C4-2B (cell line): ENCODE results near the gene LRRC26.

Experiments
- H3K27ac ChIP-seq: fragments of 450-650 bp; 2 replicates; pipeline ENCODE4 v1.5.1; 2017
- ZFX ChIP-seq: fragments of 450-650 bp; IDR thresholded peaks from 2 replicates; pipeline ENCODE4 v1.6.1; 2017
- TF ChIP-seq, protein P1 (sequence below): fragments of 450-650 bp; conservative IDR thresholded peaks from 2 replicates; pipeline ENCODE4 v1.5.1; 2017; ENCODE audit warnings: mild to moderate bottlenecking

Gene LRRC26

DNA sequence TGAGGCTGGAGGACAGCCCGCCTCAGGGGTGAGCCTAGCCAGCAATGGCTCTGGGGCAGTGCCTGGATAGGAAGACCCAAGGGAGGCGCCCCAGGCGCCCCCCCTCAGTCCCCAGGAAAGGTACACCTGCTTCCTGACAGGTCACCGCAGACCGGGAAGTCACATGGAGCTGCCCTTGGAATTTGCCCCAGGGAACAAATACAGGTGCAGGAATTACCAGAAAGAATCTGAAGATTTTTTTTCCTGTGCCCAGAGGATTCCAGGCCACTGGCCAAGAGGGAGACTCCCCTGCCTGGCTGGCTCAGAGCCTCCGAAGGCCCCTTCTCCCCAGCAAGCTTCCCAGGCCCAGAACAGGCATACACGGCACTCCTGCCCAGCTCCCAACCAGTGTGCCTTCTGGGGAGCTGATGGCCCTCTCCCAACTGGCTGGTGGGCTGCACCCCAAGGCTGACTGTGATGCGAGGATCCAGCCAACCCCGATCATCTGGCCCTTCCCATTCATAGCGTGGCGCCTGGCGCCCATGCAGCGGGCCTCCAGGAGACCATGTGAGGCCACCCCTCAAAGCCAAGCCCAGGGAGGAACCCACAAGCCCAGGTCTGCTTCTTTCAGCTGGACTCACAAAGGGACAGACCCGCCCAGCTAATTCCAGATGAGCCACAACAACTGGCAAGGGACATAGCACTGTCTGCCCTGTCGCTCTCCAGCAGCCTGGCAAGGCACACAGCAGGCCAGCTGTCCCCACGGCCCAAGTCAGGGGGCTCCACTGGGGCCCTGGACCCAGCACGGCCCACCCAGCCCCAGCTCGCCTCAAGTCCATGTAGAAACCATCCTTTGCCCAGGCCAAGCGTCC lies 28.4 kb upstream of the LRRC26 start:
- TF ChIP-seq, protein P1, sequence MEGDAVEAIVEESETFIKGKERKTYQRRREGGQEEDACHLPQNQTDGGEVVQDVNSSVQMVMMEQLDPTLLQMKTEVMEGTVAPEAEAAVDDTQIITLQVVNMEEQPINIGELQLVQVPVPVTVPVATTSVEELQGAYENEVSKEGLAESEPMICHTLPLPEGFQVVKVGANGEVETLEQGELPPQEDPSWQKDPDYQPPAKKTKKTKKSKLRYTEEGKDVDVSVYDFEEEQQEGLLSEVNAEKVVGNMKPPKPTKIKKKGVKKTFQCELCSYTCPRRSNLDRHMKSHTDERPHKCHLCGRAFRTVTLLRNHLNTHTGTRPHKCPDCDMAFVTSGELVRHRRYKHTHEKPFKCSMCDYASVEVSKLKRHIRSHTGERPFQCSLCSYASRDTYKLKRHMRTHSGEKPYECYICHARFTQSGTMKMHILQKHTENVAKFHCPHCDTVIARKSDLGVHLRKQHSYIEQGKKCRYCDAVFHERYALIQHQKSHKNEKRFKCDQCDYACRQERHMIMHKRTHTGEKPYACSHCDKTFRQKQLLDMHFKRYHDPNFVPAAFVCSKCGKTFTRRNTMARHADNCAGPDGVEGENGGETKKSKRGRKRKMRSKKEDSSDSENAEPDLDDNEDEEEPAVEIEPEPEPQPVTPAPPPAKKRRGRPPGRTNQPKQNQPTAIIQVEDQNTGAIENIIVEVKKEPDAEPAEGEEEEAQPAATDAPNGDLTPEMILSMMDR = no peak
- no peak for TF ChIP-seq ZFX
- H3K27ac ChIP-seq = peak overlapping the region; percentile 85

DNA sequence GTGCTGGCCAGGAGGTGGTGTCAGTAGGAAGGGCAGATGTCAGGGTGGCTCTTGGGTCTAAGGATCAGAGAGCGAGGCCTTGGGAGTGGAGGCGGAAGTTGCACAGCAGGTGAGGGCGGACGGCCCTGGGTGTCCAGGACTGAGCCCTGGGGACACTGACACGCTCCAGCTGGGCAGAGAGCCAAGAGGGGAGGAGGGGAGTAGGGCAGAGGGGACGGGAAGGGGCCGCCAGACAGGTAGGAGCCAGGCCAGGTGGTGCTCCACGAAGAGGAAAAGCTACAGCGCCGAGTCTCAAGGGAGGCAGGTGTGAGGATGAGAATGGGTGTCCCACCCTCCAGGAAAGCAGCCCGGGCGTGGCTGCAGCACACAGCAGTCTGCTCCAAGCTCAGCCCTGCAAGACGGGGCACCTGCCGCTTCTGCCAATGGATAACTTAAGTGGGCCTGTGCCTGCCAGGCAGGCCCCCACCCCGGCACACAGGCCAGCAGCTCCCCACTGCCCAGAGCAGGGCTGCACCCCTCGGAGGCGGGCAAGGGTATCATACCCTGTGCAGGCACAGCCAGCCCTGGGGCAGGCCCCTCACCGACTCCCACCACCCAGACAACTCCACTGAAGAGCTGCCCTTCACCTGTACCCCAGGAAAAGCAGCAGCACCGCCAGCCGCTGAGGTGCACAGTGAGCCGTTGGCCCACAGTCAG lies 25.8 kb upstream of the LRRC26 start:
- peak overlapping the region; percentile 85 for H3K27ac ChIP-seq
- TF ChIP-seq, protein P1 = no peak
- TF ChIP-seq ZFX = no peak

DNA sequence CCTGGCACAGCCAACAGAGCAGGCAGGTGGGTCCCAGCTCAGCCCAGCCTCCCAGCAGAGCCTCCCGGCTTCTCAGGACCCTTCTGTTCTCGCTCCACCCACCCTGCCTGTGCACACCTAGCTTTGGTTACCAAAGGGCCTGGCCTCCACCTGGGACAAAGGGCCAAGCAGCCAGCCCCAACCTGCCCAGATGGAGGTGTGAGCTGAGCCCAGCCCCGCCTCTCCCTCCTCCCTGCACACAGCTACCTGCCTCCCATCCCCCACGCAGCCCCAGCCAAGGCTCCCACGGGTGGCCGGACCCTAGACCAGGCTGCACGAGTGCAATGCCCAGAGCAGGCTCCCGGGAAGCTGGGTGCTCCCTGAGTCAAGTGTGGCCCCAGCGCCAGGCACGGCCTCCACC lies 25.1 kb upstream of the LRRC26 start:
- H3K27ac ChIP-seq = peak overlapping the region; percentile 85
- TF ChIP-seq, protein P1 = no peak
- TF ChIP-seq ZFX = no peak

DNA sequence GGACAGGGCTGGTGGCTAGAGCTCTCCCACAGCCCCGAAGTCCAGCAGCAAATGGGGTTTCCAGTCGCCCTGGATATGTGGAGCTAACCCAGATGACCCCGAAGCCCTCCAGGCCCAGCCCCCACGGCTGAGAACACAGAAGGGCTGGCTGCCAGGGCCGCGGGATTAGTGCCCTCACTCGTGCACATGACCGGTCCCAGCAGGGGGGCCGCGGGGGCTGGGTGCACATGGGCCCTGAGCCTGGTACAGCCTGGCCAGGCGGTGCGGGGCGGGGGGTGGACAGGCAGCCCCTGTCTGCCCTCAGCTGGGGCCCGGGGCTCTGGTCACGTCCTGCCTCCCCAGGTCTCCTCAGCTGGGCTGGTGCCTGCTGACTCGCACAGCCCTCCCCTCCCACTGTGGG lies 24.5 kb upstream of the LRRC26 start:
- no peak for TF ChIP-seq ZFX
- TF ChIP-seq, protein P1 = no peak
- peak overlapping the region; percentile 85 for H3K27ac ChIP-seq

DNA sequence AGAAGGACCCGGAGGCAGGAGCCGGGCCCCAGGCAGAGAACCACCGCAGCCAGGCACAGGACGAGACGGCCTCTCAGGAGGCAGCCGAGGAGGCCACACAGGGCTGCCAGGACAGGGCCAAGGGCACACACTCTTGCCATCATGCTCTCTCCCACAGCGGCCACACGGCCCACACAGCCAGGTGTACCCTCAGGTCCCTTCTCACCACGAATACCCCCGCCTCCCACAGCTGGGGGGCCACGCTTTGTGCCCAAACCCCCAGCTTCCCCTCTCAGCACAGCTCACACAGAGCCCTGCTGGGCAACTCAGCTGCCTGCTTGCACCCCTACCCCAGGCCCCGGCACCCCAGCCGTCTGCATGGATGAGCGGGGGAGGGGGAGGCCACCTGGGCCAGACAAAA lies 23.9 kb upstream of the LRRC26 start:
- peak overlapping the region; percentile 85 for H3K27ac ChIP-seq
- TF ChIP-seq ZFX = no peak
- TF ChIP-seq, protein P1 = no peak

DNA sequence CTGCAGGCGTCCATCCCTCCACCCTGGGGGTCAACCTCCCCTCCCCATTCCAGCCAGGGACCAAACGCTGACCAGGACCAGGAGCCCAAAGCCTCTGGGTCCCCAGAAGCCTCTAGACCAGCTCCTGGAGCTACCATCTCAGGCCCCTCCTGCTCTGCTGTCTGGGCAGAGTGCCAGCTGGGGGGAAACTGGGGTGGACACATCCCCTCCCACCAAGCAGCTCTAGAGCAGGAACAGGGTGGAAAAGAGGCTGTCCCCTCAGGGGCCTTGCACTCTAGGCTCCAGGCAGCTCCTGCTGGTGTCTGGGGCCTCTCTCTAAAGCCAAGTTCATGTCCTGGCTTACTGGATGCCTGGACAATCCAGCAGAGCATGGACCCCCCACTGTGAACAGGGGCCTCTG lies 23.0 kb upstream of the LRRC26 start:
- peak overlapping the region; percentile 85 for H3K27ac ChIP-seq
- no peak for TF ChIP-seq ZFX
- TF ChIP-seq, protein P1 = no peak

DNA sequence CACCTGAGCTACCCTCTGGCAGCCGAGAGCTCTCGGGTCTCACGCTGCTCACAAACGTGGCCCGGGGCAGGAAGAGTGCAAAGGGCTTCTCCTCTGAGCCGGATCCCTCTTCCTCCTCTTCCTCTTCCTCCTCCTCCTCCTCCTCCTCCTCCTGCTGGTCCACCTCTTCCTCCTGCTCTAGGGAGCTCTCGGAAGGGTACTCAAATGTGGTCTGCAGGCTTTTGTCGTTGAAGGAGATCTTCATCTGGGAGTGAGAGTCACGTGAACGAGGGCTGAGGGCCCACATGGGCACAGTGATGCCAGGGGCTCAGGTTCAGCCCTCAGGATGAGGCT lies 22.6 kb upstream of the LRRC26 start:
- no peak overlapping the region; the same call in 1 of the 2 replicates for H3K27ac ChIP-seq
- TF ChIP-seq, protein P1 = no peak
- TF ChIP-seq ZFX = no peak
